Prostate gland (tissue), 2 donors: ENCODE measurements around the gene PCDH7. TPM values are rescaled to one million over a fixed set of nuclear protein-coding genes. Genes with fewer than 3 reads are reported as not detected.
A peak's percentile ranks its signal among the peaks of the same experiment; 100 is the strongest.

ENCODE experiments used
- DNase-seq: peaks from one replicate; pipeline ENCODE4 v3.0.0-alpha.2; 2019; ENCODE audit warnings: low spot score
- H3K27ac ChIP-seq, 2 donors: fragments of 200-600 bp; sonication (generic); 2 replicates each; pipeline ENCODE4 v1.5.1; 2017 to 2019
- H3K27me3 ChIP-seq: fragments of 200-600 bp; sonication (generic); replicated peaks from 2 replicates; pipeline ENCODE4 v1.5.1; 2019; ENCODE audit not compliant: insufficient read depth
- H3K36me3 ChIP-seq, 2 donors: fragments of 200-600 bp; sonication (generic); 1 replicate in 1 of 2; 2 replicates in 1 of 2; pipeline versions ENCODE4 v1.5.1 to v1.8.1; 2017 to 2019
- H3K4me1 ChIP-seq: fragments of 200-600 bp; sonication (generic); replicated peaks from 2 replicates; pipeline ENCODE4 v1.5.1; 2019
- H3K4me3 ChIP-seq, 2 donors: fragments of 200-600 bp; sonication (generic); 2 replicates each; pipeline ENCODE4 v1.5.1; 2017 to 2019
- H3K9me3 ChIP-seq: fragments of 200-600 bp; sonication (generic); 2 replicates; pipeline ENCODE4 v1.5.1; 2017
- CTCF ChIP-seq, 4 experiments: fragments of 200-600 bp in 2 of 4; fragments of 450-650 bp in 2 of 4; sonication (generic) in 2 of 4; IDR thresholded peaks; 1 replicate in 3 of 4; 2 replicates in 1 of 4; pipeline ENCODE4 v1.5.1; 2016 to 2019; ENCODE audit warnings: antibody characterized with exemption in 4 of 4, mild to moderate bottlenecking in 2 of 4, moderate library complexity in 2 of 4
- POLR2A ChIP-seq: fragments of 450-650 bp; IDR thresholded peaks from one replicate; pipeline ENCODE4 v1.6.1; 2016; ENCODE audit warnings: antibody characterized with exemption, mild to moderate bottlenecking
- POLR2AphosphoS5 ChIP-seq: sonication (generic); formaldehyde crosslinking; IDR thresholded peaks from one replicate; pipeline ENCODE4 v1.6.1; 2017; ENCODE audit warnings: antibody characterized with exemption
- WGBS: methylation state at CpG from one replicate; pipeline ENCODE4 v1.1.5; 2018; 5-methylcytosine and 5-hydroxymethylcytosine counted together
- intact Hi-C: fragments of 100-400 bp; cut with DNase I; formaldehyde crosslinking; loops from one replicate; pipeline ENCODE4 v1.14.2; 2022
- total RNA-seq, 2 donors: library from RNA; depleted of rRNA; stranded (reverse); fragments of >200 nt; gene quantifications; one replicate each; pipeline ENCODE4 v1.1.0, GENCODE V29; 2016

Gene PCDH7
- total RNA-seq, 2 donors from 2014 or later: 44.3 to 49.4 TPM

DNA sequence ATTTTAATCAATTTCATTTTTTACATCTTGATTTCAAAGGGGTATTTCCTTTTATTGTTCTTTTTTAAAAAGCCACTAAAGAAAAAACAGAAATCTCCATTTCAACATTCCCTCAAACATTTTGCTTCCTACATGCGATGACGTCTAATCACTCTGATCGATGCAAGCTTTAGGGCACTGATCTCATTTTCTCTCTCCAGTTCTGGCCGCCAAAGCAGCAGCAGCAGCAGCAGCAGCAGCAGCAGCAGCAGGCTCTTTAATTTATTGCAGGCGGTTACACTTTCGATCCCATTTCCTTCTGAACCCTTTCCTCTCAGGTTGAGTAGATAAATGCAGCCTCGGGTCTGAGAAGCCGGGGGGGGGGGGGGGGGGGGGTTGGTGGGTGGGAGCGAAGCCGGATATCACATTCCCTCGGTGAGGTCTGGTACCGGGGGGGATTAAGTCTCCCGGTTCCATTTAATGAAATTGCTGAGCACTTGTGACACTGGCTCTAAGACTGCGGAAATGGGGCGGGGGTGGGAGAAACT lies 3.4 kb upstream of the PCDH7 start:
- TF ChIP-seq POLR2A (no peak), POLR2AphosphoS5 (no peak), CTCF (IDR thresholded peaks at IDR 0.05) (no peak)
- intact Hi-C loops: loop anchor here (10.0 kb wide), 2 partner anchors 648 to 958 kb away; no protein-coding TSS in a partner anchor
- no peaks in the 10 kb centered on the region for H3K36me3 ChIP-seq
- DNase-seq: no peak
- H3K9me3 ChIP-seq: no peaks in the 10 kb centered on the region
- peak overlapping the region; percentile 50 to 51 for H3K27ac ChIP-seq
- H3K4me1 ChIP-seq: no peaks in the 10 kb centered on the region
- WGBS: under 1% methylated on average over 15 of the region's 15 CpGs
- H3K27me3 ChIP-seq: no peaks in the 10 kb centered on the region
- peak overlapping the region; percentile 45 to 49 for H3K4me3 ChIP-seq

GRCh38 chr4:30717208-30718020 lies 2.8 kb upstream of the PCDH7 start:
- TF ChIP-seq CTCF (IDR thresholded peaks at IDR 0.05) (no peak), POLR2AphosphoS5 (peak; percentile 22)
- Histone ChIP-seq H3K36me3 (no peaks in the 10 kb centered on the region), H3K4me1 (no peaks in the 10 kb centered on the region), H3K4me3 (peak overlapping the region; percentile 45 to 49), H3K27ac (peak overlapping the region; percentile 51 to 73), H3K27me3 (no peaks in the 10 kb centered on the region), H3K9me3 (no peaks in the 10 kb centered on the region)
- peak; percentile 14 for DNase-seq
- under 1% methylated on average over 55 of the region's 55 CpGs for WGBS
- intact Hi-C loops: loop anchor here (10.0 kb wide), 2 partner anchors 647 to 957 kb away; no protein-coding TSS in a partner anchor

DNA sequence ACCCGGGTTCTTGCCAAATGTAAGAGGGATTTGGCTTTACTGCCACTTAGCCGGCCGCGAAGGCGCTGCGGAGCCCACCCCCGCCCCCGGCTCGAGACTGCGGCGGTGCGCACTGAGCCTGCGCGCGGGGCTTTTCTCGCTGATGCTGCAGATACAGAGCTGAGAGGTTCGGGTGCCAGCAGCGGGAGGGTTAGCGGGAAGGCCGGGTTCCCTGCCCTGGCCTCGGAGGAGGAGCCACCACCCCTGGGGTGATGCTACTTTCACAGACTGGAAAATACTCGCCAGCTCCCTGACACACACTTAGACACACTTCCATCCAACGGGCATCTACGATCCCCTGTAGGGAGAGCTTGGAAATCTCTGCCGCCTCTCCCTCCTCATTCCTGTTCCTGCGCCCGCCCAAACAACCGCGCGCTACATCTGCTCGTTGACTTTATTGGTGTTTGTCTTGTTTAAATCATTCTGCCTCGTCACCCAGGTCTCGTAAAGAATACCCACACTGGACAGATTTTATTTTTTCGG lies 2.1 kb upstream of the PCDH7 start:
- Histone ChIP-seq H3K9me3 (no peaks in the 10 kb centered on the region), H3K36me3 (no peaks in the 10 kb centered on the region), H3K4me1 (no peaks in the 10 kb centered on the region), H3K4me3 (peak overlapping the region; percentile 45 to 49), H3K27ac (peak overlapping the region; percentile 51 to 73), H3K27me3 (no peaks in the 10 kb centered on the region)
- intact Hi-C loops: loop anchor here (10.0 kb wide), 2 partner anchors 647 to 957 kb away; no protein-coding TSS in a partner anchor
- WGBS: under 1% methylated on average over 34 of the region's 34 CpGs
- TF ChIP-seq POLR2A (no peak), POLR2AphosphoS5 (no peak), CTCF (IDR thresholded peaks at IDR 0.05) (no peak)
- DNase-seq: peak; percentile 42

DNA sequence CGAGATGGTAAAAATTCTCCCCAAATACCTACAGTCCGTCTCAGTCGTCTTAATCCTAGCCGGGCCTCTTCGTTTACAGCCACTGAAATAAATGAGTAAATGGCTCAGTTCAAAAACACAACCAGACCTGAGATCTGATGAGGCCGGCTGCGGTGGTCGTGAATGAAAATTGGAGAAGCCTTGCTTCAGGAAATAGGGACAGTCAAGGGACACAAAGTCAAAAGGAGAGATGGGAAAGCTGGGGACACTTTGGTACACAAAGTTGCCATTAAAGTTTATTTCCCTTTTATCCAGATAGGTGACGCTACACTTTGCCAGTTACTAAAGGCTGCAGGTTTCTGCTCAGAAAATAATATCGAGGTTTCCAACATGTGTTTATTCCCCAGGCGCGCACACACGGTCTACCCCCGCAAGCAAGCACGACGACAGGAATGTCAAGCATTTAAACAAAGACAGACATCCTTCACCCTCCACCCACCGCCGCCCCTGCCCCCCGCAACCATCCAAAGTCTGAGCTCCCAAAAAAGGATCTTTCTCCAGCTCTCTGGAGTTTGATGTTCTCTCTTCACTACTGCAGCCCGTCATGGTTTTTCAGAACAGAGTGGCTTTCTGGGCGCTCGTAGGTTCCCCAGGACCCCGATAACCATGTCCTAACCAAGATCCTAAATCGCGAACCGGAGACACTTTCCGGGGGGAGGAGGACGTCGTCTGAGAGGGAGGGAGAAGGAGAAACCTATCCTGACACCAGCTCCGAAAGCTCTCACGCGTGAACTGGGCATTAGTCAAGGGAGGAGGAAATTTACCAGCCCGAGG lies 1.3 kb upstream of the PCDH7 start:
- no peak for DNase-seq
- intact Hi-C loops: loop anchor here (10.0 kb wide), 2 partner anchors 646 to 956 kb away; no protein-coding TSS in a partner anchor
- peak overlapping the region; percentile 51 to 73 for H3K27ac ChIP-seq
- no peaks in the 10 kb centered on the region for H3K9me3 ChIP-seq
- no peaks in the 10 kb centered on the region for H3K27me3 ChIP-seq
- H3K4me1 ChIP-seq: no peaks in the 10 kb centered on the region
- peak overlapping the region; percentile 45 to 49 for H3K4me3 ChIP-seq
- no peak for TF ChIP-seq POLR2AphosphoS5
- TF ChIP-seq POLR2A: no peak
- TF ChIP-seq CTCF (IDR thresholded peaks at IDR 0.05): peak in 3 of 4 experiments; percentile 10 to 55 (median 35)
- H3K36me3 ChIP-seq: no peaks in the 10 kb centered on the region
- 1% methylated on average over 33 of the region's 33 CpGs for WGBS
